ENCODE measurements around the gene CDK7.

GRCh38 chr5:69270840-69271239, 36.2 kb downstream of the CDK7 start:
- TF ChIP-seq EZH2 (IDR thresholded peaks at IDR 0.05; ENCODE audit: low read depth) (no peak), CTCF (conservative IDR thresholded peaks at IDR 0.05) (no peak)
